OCI-LY1 (cell line): Measurements from ENCODE around the gene SLBP.
A peak's percentile ranks its signal among the peaks of the same experiment; 100 is the strongest.

Source experiments
- H2AFZ ChIP-seq: fragments of 200-600 bp; sonication (generic), shearing (Covaris generic); 2 replicates; pipeline ENCODE4 v1.6.0; 2014; ENCODE audit warnings: antibody characterized with exemption, mild to moderate bottlenecking, low read length
- H3F3A ChIP-seq: fragments of 200-600 bp; sonication (generic), shearing (Covaris generic); 2 replicates; pipeline ENCODE4 v1.6.0; 2014; ENCODE audit warnings: mild to moderate bottlenecking, antibody characterized with exemption, low read length, moderate library complexity; ENCODE audit not compliant: insufficient read depth
- H3K27ac ChIP-seq: fragments of 200-600 bp; sonication (generic); 2 replicates; pipeline ENCODE4 v1.5.1; 2014; ENCODE audit warnings: low read length, mixed run types, mild to moderate bottlenecking, low read depth; ENCODE audit not compliant: poor library complexity, severe bottlenecking
- H3K27me3 ChIP-seq: fragments of 200-600 bp; sonication (generic); 2 replicates; pipeline ENCODE4 v1.6.0; 2014; ENCODE audit warnings: antibody characterized with exemption, mild to moderate bottlenecking, low read length, moderate library complexity; ENCODE audit not compliant: insufficient read depth
- H3K36me3 ChIP-seq: fragments of 200-600 bp; sonication (generic); 2 replicates; pipeline ENCODE4 v1.6.1; 2014; ENCODE audit warnings: mild to moderate bottlenecking, antibody characterized with exemption, low read length, moderate library complexity, mixed read lengths; ENCODE audit not compliant: insufficient read depth
- H3K4me1 ChIP-seq: fragments of 200-600 bp; sonication (generic); 2 replicates; pipeline ENCODE4 v1.5.1; 2014; ENCODE audit warnings: mild to moderate bottlenecking, low read length, moderate library complexity; ENCODE audit not compliant: insufficient read depth, severe bottlenecking
- H3K4me2 ChIP-seq: fragments of 200-600 bp; sonication (generic), shearing (Covaris generic); 2 replicates; pipeline ENCODE4 v1.6.1; 2014; ENCODE audit warnings: low read length
- H3K4me3 ChIP-seq: fragments of 200-600 bp; sonication (generic); 2 replicates; pipeline ENCODE4 v1.5.1; 2014; ENCODE audit warnings: low read length, low read depth, mild to moderate bottlenecking, mixed read lengths; ENCODE audit not compliant: poor library complexity, severe bottlenecking
- H3K79me2 ChIP-seq: fragments of 200-600 bp; shearing (Covaris generic); 2 replicates; pipeline ENCODE4 v1.6.1; 2016; ENCODE audit warnings: mixed run types, low read length, mixed read lengths; ENCODE audit not compliant: insufficient read depth
- H3K9ac ChIP-seq: fragments of 200-600 bp; sonication (generic), shearing (Covaris generic); 2 replicates; pipeline ENCODE4 v1.6.1; 2014; ENCODE audit warnings: mild to moderate bottlenecking, low read length, mixed read lengths
- H3K9me2 ChIP-seq: fragments of 200-600 bp; sonication (generic), shearing (Covaris generic); 2 replicates; pipeline ENCODE4 v1.6.1; 2014; ENCODE audit warnings: low read depth, mild to moderate bottlenecking, low read length, mixed read lengths
- H3K9me3 ChIP-seq: fragments of 200-600 bp; shearing (Covaris generic); 2 replicates; pipeline ENCODE4 v1.6.1; 2014; ENCODE audit warnings: low read length, mixed read lengths
- H4K20me1 ChIP-seq: fragments of 200-600 bp; sonication (generic), shearing (Covaris generic); 2 replicates; pipeline ENCODE4 v1.6.0; 2016; ENCODE audit warnings: mild to moderate bottlenecking, low read length; ENCODE audit not compliant: insufficient read depth
- CTCF ChIP-seq: fragments of 200-600 bp; sonication (generic), shearing (Covaris generic); IDR thresholded peaks from 2 replicates; pipeline ENCODE4 v1.5.1; 2017; ENCODE audit warnings: mild to moderate bottlenecking, antibody characterized with exemption, low read length, moderate library complexity, mixed read lengths
- EZH2 ChIP-seq: fragments of 200-600 bp; sonication (generic), shearing (Covaris generic); IDR thresholded peaks from 2 replicates; pipeline ENCODE4 v1.8.0; 2017; ENCODE audit warnings: borderline replicate concordance, mixed run types, mild to moderate bottlenecking, antibody characterized with exemption, low read length, moderate library complexity, mixed read lengths

Gene SLBP

DNA sequence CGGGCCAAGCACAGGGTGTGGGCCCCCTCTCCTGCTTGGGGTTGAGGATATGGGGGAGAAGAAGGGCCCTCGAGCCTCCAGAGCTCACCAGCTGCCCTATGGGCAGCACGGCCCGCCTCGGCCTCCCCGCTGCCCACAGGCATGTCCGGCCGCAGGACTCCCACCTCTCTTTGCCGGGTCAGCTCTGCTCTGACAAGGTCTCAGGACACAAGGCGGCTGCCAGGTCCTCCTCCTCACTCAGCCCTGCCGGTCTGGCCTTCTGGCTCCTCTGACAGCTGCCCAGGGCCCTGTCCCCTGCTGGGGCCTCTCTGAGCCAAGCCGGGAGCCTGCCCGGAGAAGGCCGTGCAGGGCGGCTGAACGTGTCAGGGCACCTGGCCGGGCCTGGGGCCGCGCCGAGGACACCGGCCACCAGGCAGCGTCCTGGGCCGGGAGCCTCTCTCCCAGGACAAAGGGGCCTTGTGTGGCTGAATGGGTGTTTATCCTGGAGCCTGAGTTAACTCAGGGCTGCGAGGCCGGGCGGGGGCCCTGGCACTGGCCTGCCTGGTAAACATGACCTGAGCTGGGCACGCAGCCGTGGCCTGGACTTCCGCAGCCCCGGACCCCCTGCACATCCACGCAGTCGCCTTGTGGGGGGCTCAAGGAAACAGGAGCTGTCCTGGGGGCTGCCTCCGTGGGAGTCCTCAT, 34.9 kb upstream of the SLBP start:
- H3K79me2 ChIP-seq, result no peaks in the 10 kb centered on the region
- no peaks in the 10 kb centered on the region for H3F3A ChIP-seq
- H4K20me1 ChIP-seq, result no peaks in the 10 kb centered on the region
- no peak overlapping the region for H2AFZ ChIP-seq
- TF ChIP-seq EZH2, result no peak
- no peak for TF ChIP-seq CTCF
- H3K27me3 ChIP-seq, result no peaks in the 10 kb centered on the region
- H3K27ac ChIP-seq, result no peak overlapping the region
- no peaks in the 10 kb centered on the region for H3K4me1 ChIP-seq
- H3K36me3 ChIP-seq, result peaks cover 18% of the 10 kb centered on the region
- no peak overlapping the region for H3K4me3 ChIP-seq
- H3K4me2 ChIP-seq, result no peak overlapping the region
- no peaks in the 10 kb centered on the region for H3K9me3 ChIP-seq
- H3K9me2 ChIP-seq, result no peaks in the 10 kb centered on the region
- no peak overlapping the region for H3K9ac ChIP-seq

DNA sequence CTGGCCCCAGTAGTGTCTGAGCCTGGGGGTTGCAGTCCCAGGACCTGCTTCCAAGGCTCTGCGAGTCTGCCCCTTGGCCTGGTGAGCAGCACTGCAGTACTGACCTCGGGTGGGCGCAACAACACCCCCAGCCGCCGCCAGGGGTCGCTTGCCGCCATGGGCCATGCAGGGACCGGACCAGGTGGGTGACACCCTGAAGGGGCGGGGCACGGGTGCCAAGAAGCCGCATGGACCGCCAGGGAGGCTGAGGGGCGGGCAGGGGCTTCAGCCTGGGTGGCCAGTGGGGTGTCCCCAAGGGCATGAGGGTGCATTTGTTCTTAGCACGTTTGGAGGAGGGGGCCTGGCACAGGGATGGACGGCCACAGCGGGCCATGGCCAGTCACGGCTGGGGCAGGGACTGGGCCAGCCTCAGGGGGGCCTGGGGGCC, 34.2 kb upstream of the SLBP start:
- H3K9ac ChIP-seq, result no peak overlapping the region
- H3K36me3 ChIP-seq, result peaks cover 26% of the 10 kb centered on the region
- no peak overlapping the region for H2AFZ ChIP-seq
- H3K4me1 ChIP-seq, result no peaks in the 10 kb centered on the region
- H3K4me3 ChIP-seq, result no peak overlapping the region
- no peaks in the 10 kb centered on the region for H3F3A ChIP-seq
- H3K9me2 ChIP-seq, result no peaks in the 10 kb centered on the region
- H3K27ac ChIP-seq, result no peak overlapping the region
- H3K79me2 ChIP-seq, result no peaks in the 10 kb centered on the region
- H3K27me3 ChIP-seq, result no peaks in the 10 kb centered on the region
- no peaks in the 10 kb centered on the region for H3K9me3 ChIP-seq
- TF ChIP-seq EZH2 (no peak), CTCF (peak; percentile 63)
- H3K4me2 ChIP-seq, result no peak overlapping the region
- H4K20me1 ChIP-seq, result no peaks in the 10 kb centered on the region

DNA sequence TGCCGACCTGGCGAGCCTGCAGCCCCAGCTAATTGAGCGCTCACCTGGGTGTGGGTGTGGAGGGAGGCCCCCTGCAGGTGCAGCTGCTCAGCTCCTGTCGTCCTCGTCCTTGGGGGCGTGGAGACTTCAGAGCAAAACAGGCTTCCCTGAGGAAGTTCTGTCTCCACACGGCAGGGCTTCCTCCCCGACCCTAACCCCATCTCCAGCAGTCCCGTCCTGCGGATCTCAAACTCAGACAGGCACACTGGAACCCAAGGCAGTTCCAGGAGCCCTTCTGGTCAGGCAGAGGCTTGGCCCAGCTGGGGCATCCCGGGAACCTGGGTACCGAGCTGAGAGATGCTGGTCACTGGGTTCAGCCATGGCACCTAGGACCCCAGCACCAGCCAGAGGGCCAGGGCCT, 33.6 kb upstream of the SLBP start:
- no peaks in the 10 kb centered on the region for H3K9me3 ChIP-seq
- no peak overlapping the region for H2AFZ ChIP-seq
- H3K36me3 ChIP-seq, result peaks cover 31% of the 10 kb centered on the region
- no peaks in the 10 kb centered on the region for H3F3A ChIP-seq
- no peaks in the 10 kb centered on the region for H3K79me2 ChIP-seq
- no peak overlapping the region for H3K9ac ChIP-seq
- H3K4me1 ChIP-seq, result no peaks in the 10 kb centered on the region
- TF ChIP-seq EZH2 (no peak), CTCF (no peak)
- no peaks in the 10 kb centered on the region for H3K27me3 ChIP-seq
- no peak overlapping the region for H3K4me2 ChIP-seq
- no peak overlapping the region for H3K27ac ChIP-seq
- no peaks in the 10 kb centered on the region for H3K9me2 ChIP-seq
- no peak overlapping the region for H3K4me3 ChIP-seq
- no peaks in the 10 kb centered on the region for H4K20me1 ChIP-seq
